ENCODE results near the gene STIM1.

DNA sequence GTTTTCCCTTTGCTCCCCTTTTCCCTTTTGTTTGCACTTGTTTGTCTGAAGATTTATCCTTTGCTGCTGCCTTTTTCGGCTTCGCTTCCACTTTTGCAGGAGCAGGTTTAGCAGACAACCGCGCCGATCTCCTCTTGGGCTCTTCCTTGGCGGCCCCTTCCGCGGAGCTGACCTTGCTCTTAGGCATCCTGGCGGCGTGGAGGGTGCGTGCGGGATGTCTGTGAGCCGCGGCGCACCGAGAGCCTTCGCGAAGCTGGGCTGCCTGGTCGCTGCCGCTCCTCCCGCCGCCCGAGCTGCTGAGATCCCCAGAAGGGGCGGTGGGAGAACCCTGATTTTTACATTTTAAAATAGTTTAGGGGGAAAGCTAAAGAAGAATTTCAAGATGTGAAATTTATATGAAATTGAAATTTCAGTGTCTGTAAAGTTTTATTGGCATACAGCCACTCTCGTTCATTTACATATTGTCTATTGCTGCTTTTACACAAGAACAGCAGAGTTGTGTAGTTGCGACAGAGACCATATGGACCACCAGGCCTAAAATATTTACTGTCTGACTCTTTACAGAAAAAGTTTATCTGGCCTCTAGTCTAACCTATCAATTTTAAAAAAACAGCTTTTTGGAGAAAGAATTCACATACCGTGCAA lies 133.9 kb downstream of the STIM1 start:
- TF ChIP-seq POLR2AphosphoS5 (IDR thresholded peaks at IDR 0.05; ENCODE audit: borderline replicate concordance, low read depth, low read length) (no peak), EZH2 (IDR thresholded peaks at IDR 0.05) (no peak)
